Chondrocyte (in vitro differentiated cells): Measurements from ENCODE around the gene SIPA1. TPM values are rescaled to one million over a fixed set of nuclear protein-coding genes. Genes with fewer than 3 reads are reported as not detected.
A peak's percentile ranks its signal among the peaks of the same experiment; 100 is the strongest.

Experiments used
- DNase-seq: peaks from one replicate; pipeline ENCODE4 v3.0.0; 2021; ENCODE audit warnings: mixed read lengths, low spot score
- H3K27ac Mint-ChIP-seq: one replicate; pipeline ENCODE4 v1.8.0; 2021; ENCODE audit warnings: mild to moderate bottlenecking, moderate library complexity, mixed read lengths; ENCODE audit not compliant: unreplicated experiment
- H3K27me3 Mint-ChIP-seq: 2 replicates; pipeline ENCODE4 v1.8.0; 2021; ENCODE audit warnings: low read depth, mixed read lengths
- H3K36me3 Mint-ChIP-seq: 2 replicates; pipeline ENCODE4 v1.8.0; 2021; ENCODE audit warnings: low read depth, mixed read lengths
- H3K4me1 Mint-ChIP-seq: 2 replicates; pipeline ENCODE4 v1.8.0; 2021; ENCODE audit warnings: low read depth, mild to moderate bottlenecking, mixed read lengths
- H3K4me3 Mint-ChIP-seq: one replicate; pipeline ENCODE4 v1.8.0; 2021; ENCODE audit warnings: mild to moderate bottlenecking, moderate library complexity, mixed read lengths; ENCODE audit not compliant: unreplicated experiment
- H3K9me3 Mint-ChIP-seq: 2 replicates; pipeline ENCODE4 v1.8.0; 2021; ENCODE audit warnings: low read depth, mixed read lengths
- total RNA-seq: library from RNA; stranded (reverse); gene quantifications from 3 replicates; pipeline ENCODE4 v1.2.1, GENCODE V29; 2021
- TF ChIP-seq, protein P1 (sequence below): fragments of 200-600 bp; sonication (generic); IDR thresholded peaks from 2 replicates; pipeline ENCODE4 v1.5.0; 2021; ENCODE audit warnings: antibody characterized with exemption, mild to moderate bottlenecking, moderate library complexity

SIPA1 gene
- total RNA-seq, 1 donor from 2014 or later, result 22.7 TPM

DNA sequence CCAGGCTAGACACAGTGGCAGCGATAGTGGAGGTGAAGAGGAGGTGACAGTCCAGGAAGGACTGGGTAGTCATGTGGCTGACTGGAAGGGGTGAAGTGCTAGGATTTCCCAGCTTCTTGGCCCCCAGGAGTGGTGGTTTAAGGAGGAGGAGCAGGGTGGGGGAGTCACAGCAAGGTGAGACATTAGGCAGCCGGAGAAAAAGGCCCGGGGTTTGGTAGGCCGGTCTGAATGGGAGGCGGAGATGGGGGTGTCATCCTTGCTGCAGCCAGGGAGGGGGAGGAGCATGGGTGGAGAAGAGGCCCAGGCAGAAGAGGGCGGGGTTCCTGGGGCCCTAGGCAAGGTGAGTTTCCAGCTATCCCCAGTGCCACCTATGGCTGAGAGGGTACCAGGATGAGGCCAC lies 6.1 kb downstream of the SIPA1 start:
- no peaks in the 10 kb centered on the region for H3K36me3 Mint-ChIP-seq
- TF ChIP-seq, protein P1, sequence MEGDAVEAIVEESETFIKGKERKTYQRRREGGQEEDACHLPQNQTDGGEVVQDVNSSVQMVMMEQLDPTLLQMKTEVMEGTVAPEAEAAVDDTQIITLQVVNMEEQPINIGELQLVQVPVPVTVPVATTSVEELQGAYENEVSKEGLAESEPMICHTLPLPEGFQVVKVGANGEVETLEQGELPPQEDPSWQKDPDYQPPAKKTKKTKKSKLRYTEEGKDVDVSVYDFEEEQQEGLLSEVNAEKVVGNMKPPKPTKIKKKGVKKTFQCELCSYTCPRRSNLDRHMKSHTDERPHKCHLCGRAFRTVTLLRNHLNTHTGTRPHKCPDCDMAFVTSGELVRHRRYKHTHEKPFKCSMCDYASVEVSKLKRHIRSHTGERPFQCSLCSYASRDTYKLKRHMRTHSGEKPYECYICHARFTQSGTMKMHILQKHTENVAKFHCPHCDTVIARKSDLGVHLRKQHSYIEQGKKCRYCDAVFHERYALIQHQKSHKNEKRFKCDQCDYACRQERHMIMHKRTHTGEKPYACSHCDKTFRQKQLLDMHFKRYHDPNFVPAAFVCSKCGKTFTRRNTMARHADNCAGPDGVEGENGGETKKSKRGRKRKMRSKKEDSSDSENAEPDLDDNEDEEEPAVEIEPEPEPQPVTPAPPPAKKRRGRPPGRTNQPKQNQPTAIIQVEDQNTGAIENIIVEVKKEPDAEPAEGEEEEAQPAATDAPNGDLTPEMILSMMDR, result no peak
- H3K27me3 Mint-ChIP-seq, result no peaks in the 10 kb centered on the region
- no peak overlapping the region for H3K27ac Mint-ChIP-seq
- H3K4me1 Mint-ChIP-seq, result peaks cover 20% of the 10 kb centered on the region
- H3K4me3 Mint-ChIP-seq, result no peak overlapping the region
- H3K9me3 Mint-ChIP-seq, result no peaks in the 10 kb centered on the region
- no peak for DNase-seq

DNA sequence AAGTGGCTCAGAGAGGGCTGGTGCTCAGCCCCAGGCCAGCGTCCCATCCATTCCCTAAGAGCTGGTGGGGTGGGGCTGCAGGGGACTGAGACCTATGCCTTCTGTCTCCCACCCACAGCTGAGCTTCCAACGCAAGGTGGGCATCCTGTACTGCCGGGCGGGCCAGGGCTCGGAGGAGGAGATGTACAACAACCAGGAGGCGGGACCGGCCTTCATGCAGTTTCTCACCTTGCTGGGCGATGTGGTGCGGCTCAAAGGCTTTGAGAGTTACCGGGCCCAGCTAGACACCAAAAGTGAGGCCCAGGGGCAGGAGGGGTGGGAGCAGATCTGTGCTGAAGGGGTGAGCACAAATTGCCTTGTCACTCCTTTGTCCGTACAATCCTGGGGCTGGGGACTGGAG lies 6.9 kb downstream of the SIPA1 start:
- TF ChIP-seq, protein P1, result no peak
- H3K4me1 Mint-ChIP-seq, result peaks cover 18% of the 10 kb centered on the region
- no peak overlapping the region for H3K27ac Mint-ChIP-seq

DNA sequence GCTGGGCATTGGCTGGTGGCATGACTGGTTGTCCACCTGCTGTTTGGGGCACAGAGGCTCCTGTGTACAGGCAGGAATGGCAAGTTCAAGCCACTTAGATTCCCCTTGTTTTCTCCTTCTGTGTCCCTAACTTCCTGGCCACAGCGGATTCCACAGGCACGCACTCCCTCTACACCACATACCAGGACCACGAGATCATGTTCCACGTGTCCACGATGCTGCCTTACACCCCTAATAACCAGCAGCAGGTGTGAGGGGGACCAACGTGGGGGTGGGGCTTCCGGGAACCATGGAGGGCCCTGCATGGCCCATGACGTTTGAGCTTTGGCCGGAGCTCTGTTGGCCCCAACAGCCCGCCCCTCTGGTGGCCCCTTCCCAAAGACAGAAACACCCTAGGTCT lies 7.8 kb downstream of the SIPA1 start:
- Mint-ChIP-seq H3K4me1 (peaks cover 18% of the 10 kb centered on the region), H3K4me3 (no peak overlapping the region), H3K27ac (peak overlapping the region; percentile 38), H3K36me3 (no peaks in the 10 kb centered on the region), H3K9me3 (no peaks in the 10 kb centered on the region), H3K27me3 (no peaks in the 10 kb centered on the region)
- TF ChIP-seq, protein P1, result no peak
- DNase-seq, result no peak

More for the DNA sequence above, 6.9 kb downstream of the SIPA1 start:
- Mint-ChIP-seq H3K9me3 (no peaks in the 10 kb centered on the region), H3K27me3 (no peaks in the 10 kb centered on the region), H3K36me3 (no peaks in the 10 kb centered on the region), H3K4me3 (no peak overlapping the region)
- no peak for DNase-seq

DNA sequence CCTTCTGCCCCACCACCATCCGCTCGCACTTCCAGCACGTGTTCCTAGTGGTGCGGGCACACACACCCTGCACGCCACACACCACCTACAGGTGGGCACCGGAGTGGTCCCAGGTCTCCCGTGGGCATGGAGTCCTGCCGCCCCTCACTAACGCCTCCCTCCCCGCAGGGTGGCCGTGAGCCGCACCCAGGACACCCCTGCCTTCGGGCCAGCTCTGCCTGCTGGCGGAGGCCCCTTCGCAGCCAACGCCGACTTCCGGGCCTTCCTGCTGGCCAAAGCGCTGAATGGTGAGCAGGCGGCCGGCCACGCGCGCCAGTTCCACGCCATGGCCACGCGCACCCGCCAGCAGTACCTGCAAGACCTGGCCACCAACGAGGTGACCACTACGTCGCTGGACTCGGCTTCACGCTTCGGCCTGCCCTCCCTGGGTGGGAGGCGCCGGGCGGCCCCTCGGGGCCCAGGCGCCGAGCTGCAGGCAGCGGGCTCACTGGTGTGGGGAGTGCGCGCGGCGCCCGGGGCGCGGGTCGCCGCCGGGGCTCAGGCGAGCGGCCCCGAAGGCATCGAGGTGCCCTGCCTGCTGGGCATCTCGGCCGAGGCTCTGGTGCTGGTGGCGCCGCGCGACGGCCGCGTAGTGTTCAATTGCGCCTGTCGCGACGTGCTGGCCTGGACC lies 8.5 kb downstream of the SIPA1 start:
- TF ChIP-seq, protein P1, result no peak
- Mint-ChIP-seq H3K4me1 (peaks cover 19% of the 10 kb centered on the region), H3K27ac (no peak overlapping the region), H3K27me3 (no peaks in the 10 kb centered on the region), H3K36me3 (no peaks in the 10 kb centered on the region), H3K9me3 (no peaks in the 10 kb centered on the region), H3K4me3 (no peak overlapping the region)
- peak; percentile 92 for DNase-seq

DNA sequence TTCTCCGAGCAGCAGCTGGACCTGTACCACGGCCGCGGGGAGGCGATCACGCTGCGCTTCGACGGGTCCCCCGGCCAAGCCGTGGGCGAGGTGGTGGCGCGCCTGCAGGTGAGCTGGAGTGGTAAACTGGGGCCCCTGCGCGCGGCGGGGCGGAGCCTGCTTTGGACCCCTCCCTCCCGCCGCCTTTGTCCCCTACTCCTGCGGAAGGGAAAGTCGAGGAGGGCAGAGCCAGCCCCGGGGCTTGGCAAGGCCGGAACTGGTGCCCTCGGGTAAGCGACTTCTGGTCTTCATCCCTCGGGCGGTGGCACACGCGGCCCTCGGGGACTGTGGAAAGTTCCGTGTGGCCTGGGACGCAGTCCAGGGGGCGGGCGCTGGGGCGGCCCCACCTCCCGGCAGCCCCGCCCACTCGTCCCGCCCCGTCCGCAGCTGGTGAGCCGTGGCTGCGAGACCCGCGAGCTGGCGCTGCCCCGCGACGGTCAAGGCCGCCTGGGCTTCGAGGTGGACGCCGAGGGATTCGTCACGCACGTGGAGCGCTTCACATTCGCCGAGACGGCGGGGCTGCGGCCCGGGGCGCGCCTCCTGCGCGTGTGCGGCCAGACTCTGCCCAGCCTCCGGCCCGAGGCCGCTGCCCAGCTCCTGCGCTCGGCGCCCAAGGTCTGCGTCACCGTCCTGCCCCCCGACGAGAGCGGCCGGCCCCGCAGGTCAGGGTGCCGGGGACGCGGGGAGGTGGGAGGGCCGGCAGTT lies 9.2 kb downstream of the SIPA1 start:
- TF ChIP-seq, protein P1, result no peak
- no peaks in the 10 kb centered on the region for H3K36me3 Mint-ChIP-seq
- no peaks in the 10 kb centered on the region for H3K27me3 Mint-ChIP-seq
- peaks cover 26% of the 10 kb centered on the region for H3K4me1 Mint-ChIP-seq
- DNase-seq, result peak; percentile 90
- H3K9me3 Mint-ChIP-seq, result no peaks in the 10 kb centered on the region
- no peak overlapping the region for H3K27ac Mint-ChIP-seq
- H3K4me3 Mint-ChIP-seq, result no peak overlapping the region
